DOHH2 (cell line): ENCODE measurements around the gene CNDP1.

Experiments used
- H3F3A ChIP-seq: fragments of 200-600 bp; sonication (generic), shearing (Covaris generic); 2 replicates; pipeline ENCODE4 v1.6.0; 2016; ENCODE audit warnings: antibody characterized with exemption, mild to moderate bottlenecking; ENCODE audit not compliant: control insufficient read depth, insufficient read depth
- H3K27ac ChIP-seq: fragments of 200-600 bp; sonication (generic); 2 replicates; pipeline ENCODE4 v1.5.1; 2014; ENCODE audit warnings: low read depth, mild to moderate bottlenecking, low read length, moderate library complexity
- H3K27me3 ChIP-seq: fragments of 200-600 bp; sonication (generic); 2 replicates; pipeline ENCODE4 v1.6.1; 2014; ENCODE audit warnings: mild to moderate bottlenecking, low read length, mixed read lengths; ENCODE audit not compliant: control insufficient read depth
- H3K36me3 ChIP-seq: fragments of 200-600 bp; sonication (generic); 2 replicates; pipeline ENCODE4 v1.6.1; 2014; ENCODE audit warnings: mild to moderate bottlenecking, low read length, moderate library complexity, mixed read lengths; ENCODE audit not compliant: control insufficient read depth
- H3K4me1 ChIP-seq: fragments of 200-600 bp; sonication (generic); 2 replicates; pipeline ENCODE4 v1.6.1; 2014; ENCODE audit warnings: mild to moderate bottlenecking, low read length, mixed read lengths; ENCODE audit not compliant: control insufficient read depth
- H3K4me2 ChIP-seq: fragments of 200-600 bp; sonication (generic); 2 replicates; pipeline ENCODE4 v1.6.0; 2014; ENCODE audit warnings: mild to moderate bottlenecking, low read length, moderate library complexity
- H3K4me3 ChIP-seq: fragments of 200-600 bp; sonication (generic); 2 replicates; pipeline ENCODE4 v1.5.1; 2014; ENCODE audit warnings: mild to moderate bottlenecking, low read length, mixed read lengths
- H3K79me2 ChIP-seq: fragments of 200-600 bp; sonication (generic); 2 replicates; pipeline ENCODE4 v1.6.1; 2014; ENCODE audit warnings: mild to moderate bottlenecking, low read length, mixed read lengths; ENCODE audit not compliant: control insufficient read depth
- H3K9me2 ChIP-seq: fragments of 200-600 bp; sonication (generic); replicated peaks from 2 replicates; pipeline ENCODE4 v1.6.1; 2014; ENCODE audit warnings: mild to moderate bottlenecking, low read length, mixed read lengths; ENCODE audit not compliant: control insufficient read depth
- H3K9me3 ChIP-seq: fragments of 200-600 bp; sonication (generic); 2 replicates; pipeline ENCODE4 v1.6.1; 2014; ENCODE audit warnings: antibody characterized with exemption, low read length, mixed read lengths; ENCODE audit not compliant: control insufficient read depth, insufficient read depth
- H4K20me1 ChIP-seq: fragments of 200-600 bp; sonication (generic); 2 replicates; pipeline ENCODE4 v1.6.0; 2014; ENCODE audit warnings: low read depth, mild to moderate bottlenecking, antibody characterized with exemption, low read length, moderate library complexity; ENCODE audit not compliant: control insufficient read depth, insufficient read depth
- EZH2phosphoT487 ChIP-seq: fragments of 200-600 bp; sonication (generic); IDR thresholded peaks from 2 replicates; pipeline ENCODE4 v1.6.1; 2017; ENCODE audit warnings: borderline replicate concordance, mild to moderate bottlenecking, antibody characterized with exemption, low read length, moderate library complexity, mixed read lengths
- TF ChIP-seq, protein P1 (sequence below): fragments of 200-600 bp; sonication (generic); IDR thresholded peaks from one replicate; pipeline ENCODE4 v1.5.1; 2014; ENCODE audit warnings: antibody characterized with exemption, mild to moderate bottlenecking, low read depth, low read length; ENCODE audit not compliant: poor library complexity, severe bottlenecking

Gene CNDP1

DNA sequence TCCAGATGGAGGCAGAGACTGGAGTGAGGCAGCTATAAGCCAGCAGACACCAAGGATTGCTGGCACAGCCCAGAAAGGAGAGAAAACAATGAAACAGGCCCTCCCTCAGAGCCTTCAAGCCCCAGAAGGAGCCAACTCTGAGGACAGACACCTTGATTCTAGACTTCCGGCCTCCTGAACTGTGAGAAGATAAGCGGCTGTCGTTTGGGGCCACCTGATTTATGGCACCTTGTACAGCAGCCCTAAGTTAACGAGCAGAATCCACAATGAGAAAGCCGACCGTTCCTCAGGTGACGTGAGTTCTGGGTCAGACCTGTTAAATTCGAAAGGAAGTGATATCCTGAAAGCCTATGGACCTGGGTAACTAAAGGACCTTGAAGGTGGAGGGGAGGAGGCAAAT, 45.4 kb upstream of the CNDP1 start:
- Histone ChIP-seq H3K27me3 (peaks cover 24% of the 10 kb centered on the region), H3K4me2 (no peak overlapping the region), H3K9me2 (no peaks in the 10 kb centered on the region), H3K4me1 (no peaks in the 10 kb centered on the region), H3K27ac (no peak overlapping the region), H4K20me1 (no peaks in the 10 kb centered on the region), H3F3A (no peaks in the 10 kb centered on the region), H3K4me3 (no peak overlapping the region), H3K79me2 (no peaks in the 10 kb centered on the region), H3K9me3 (no peaks in the 10 kb centered on the region), H3K36me3 (no peaks in the 10 kb centered on the region)
- TF ChIP-seq EZH2phosphoT487 = no peak
- TF ChIP-seq, protein P1, sequence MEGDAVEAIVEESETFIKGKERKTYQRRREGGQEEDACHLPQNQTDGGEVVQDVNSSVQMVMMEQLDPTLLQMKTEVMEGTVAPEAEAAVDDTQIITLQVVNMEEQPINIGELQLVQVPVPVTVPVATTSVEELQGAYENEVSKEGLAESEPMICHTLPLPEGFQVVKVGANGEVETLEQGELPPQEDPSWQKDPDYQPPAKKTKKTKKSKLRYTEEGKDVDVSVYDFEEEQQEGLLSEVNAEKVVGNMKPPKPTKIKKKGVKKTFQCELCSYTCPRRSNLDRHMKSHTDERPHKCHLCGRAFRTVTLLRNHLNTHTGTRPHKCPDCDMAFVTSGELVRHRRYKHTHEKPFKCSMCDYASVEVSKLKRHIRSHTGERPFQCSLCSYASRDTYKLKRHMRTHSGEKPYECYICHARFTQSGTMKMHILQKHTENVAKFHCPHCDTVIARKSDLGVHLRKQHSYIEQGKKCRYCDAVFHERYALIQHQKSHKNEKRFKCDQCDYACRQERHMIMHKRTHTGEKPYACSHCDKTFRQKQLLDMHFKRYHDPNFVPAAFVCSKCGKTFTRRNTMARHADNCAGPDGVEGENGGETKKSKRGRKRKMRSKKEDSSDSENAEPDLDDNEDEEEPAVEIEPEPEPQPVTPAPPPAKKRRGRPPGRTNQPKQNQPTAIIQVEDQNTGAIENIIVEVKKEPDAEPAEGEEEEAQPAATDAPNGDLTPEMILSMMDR = no peak

DNA sequence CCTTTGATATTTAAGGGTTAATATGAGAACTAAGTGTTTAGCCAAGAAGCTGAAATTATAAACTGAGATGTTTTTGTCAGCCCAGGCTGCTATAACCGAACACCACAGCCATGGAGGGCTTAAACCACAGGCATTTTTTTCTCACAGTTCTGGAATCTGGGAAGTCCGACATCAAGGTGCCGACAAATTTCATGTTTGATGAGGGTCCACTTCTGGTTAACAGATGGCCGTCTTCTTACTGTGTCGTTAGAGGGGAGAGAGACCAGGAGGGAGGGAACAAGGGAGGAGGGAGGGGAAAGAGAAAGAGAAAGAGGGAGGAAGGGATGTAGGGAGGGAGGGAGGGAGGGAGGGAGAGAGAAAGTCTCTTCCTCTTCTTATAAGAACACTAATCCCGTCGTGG, 44.6 kb upstream of the CNDP1 start:
- Histone ChIP-seq H3K27ac (no peak overlapping the region), H3K27me3 (peaks cover 29% of the 10 kb centered on the region), H3K4me3 (no peak overlapping the region), H3F3A (peaks cover 7% of the 10 kb centered on the region; the same call in 1 of the 2 replicates), H3K79me2 (no peaks in the 10 kb centered on the region), H3K4me1 (no peaks in the 10 kb centered on the region), H3K4me2 (no peak overlapping the region), H3K9me2 (no peaks in the 10 kb centered on the region), H3K36me3 (no peaks in the 10 kb centered on the region), H3K9me3 (no peaks in the 10 kb centered on the region), H4K20me1 (no peaks in the 10 kb centered on the region)
- no peak for TF ChIP-seq EZH2phosphoT487
- TF ChIP-seq, protein P1 = no peak

DNA sequence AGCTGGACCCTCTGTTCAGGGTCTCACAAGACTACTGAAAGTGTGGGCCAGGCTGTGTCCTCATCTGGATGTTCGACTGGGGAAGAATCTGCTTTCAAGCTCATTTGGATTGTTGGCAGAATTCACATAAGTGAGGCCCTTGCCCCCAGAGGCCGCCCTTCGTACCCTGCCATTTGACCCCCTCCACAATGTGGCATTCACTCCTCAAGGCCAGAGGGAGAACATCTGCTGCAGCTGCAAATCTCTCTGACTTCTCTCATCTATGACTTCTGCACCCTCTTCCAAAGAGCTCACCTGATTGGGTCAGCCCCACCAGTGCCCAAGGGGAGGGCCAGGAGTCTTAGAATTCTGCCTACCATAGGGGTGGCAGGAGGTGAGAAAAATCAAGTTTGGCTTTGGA, 42.0 kb upstream of the CNDP1 start:
- Histone ChIP-seq H3K9me2 (no peaks in the 10 kb centered on the region), H3K79me2 (peaks cover 11% of the 10 kb centered on the region), H3K36me3 (no peaks in the 10 kb centered on the region; the same call in 1 of the 2 replicates), H3K27ac (no peak overlapping the region), H3K27me3 (peaks cover 23% of the 10 kb centered on the region), H3K4me3 (no peak overlapping the region), H3F3A (peaks cover 12% of the 10 kb centered on the region), H4K20me1 (no peaks in the 10 kb centered on the region), H3K4me1 (peaks cover 5% of the 10 kb centered on the region), H3K4me2 (no peak overlapping the region), H3K9me3 (no peaks in the 10 kb centered on the region)
- TF ChIP-seq, protein P1 = no peak
- TF ChIP-seq EZH2phosphoT487 = no peak

DNA sequence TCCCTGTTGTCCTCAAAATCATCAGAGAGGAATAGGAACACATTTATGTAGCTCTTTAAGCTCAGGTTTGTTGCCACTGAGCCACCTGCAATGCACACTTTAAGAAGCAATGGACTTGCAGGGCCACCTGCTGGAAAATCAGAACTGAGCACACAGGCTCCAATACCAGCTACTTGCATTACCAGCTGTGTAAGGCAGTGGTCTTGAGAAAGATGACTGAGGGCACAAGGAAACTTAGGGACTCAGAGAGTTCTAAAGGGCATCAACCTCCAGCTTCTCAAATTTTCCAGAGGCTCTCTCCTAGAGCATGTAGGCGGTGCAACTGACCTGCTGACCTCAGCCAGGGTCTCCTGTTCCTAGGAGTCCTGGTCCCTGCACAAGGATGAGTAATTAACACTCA, 40.6 kb upstream of the CNDP1 start:
- peaks cover 23% of the 10 kb centered on the region for H3K27me3 ChIP-seq
- TF ChIP-seq, protein P1 = peak; percentile 71
- TF ChIP-seq EZH2phosphoT487 = no peak
- H3K4me3 ChIP-seq = no peak overlapping the region
- no peaks in the 10 kb centered on the region for H3K9me2 ChIP-seq
- H3K9me3 ChIP-seq = no peaks in the 10 kb centered on the region
- H4K20me1 ChIP-seq = no peaks in the 10 kb centered on the region
- no peak overlapping the region for H3K27ac ChIP-seq
- H3K4me2 ChIP-seq = no peak overlapping the region
- peaks cover 25% of the 10 kb centered on the region for H3F3A ChIP-seq
- peaks cover 19% of the 10 kb centered on the region for H3K4me1 ChIP-seq
- peaks cover 5% of the 10 kb centered on the region; the same call in 1 of the 2 replicates for H3K36me3 ChIP-seq
- peaks cover 26% of the 10 kb centered on the region for H3K79me2 ChIP-seq
